Aorta (tissue), 5 donors: ENCODE results near the gene E2F4. TPM values are rescaled to one million over a fixed set of nuclear protein-coding genes. Genes with fewer than 3 reads are reported as not detected.

ENCODE experiments used
- ATAC-seq: fragments of 200-7000 bp; cut with Tn5 transposase; one replicate; pipeline ENCODE4 v1.9.1; 2022; ENCODE audit warnings: moderate library complexity; ENCODE audit not compliant: low FRiP score
- DNase-seq, 2 donors: peaks; one replicate each; pipeline ENCODE4 v3.0.0-alpha.2; 2020
- H3K27ac ChIP-seq, 2 donors: one replicate each; pipeline ENCODE4 v1.5.1; 2013; ENCODE audit warnings: low read length in 2 of 2, mild to moderate bottlenecking in 2 of 2, moderate library complexity in 2 of 2, control low read depth in 1 of 2, inconsistent platforms in 1 of 2, low read depth in 1 of 2
- H3K27me3 ChIP-seq, 2 donors: one replicate each; pipeline ENCODE4 v1.6.1; 2013; ENCODE audit warnings: control low read depth in 1 of 2, low read length in 1 of 2, mild to moderate bottlenecking in 1 of 2, moderate library complexity in 1 of 2; ENCODE audit not compliant: insufficient read depth in 2 of 2, control insufficient read depth in 1 of 2
- H3K36me3 ChIP-seq, 2 donors: one replicate each; pipeline ENCODE4 v1.6.1; 2013; ENCODE audit warnings: control low read depth in 1 of 2, low read length in 1 of 2, mild to moderate bottlenecking in 1 of 2; ENCODE audit not compliant: insufficient read depth in 2 of 2, control insufficient read depth in 1 of 2
- H3K4me1 ChIP-seq, 2 donors: one replicate each; pipeline ENCODE4 v1.6.1; 2013; ENCODE audit warnings: low read length in 2 of 2, control low read depth in 1 of 2, mild to moderate bottlenecking in 1 of 2, moderate library complexity in 1 of 2; ENCODE audit not compliant: insufficient read depth in 2 of 2, control insufficient read depth in 1 of 2
- H3K4me3 ChIP-seq, 2 donors: one replicate each; pipeline ENCODE4 v1.5.1; 2013; ENCODE audit warnings: low read length in 2 of 2, control low read depth in 1 of 2, mild to moderate bottlenecking in 1 of 2
- H3K9me3 ChIP-seq: one replicate; pipeline ENCODE4 v1.6.1; 2013; ENCODE audit warnings: mild to moderate bottlenecking, low read length; ENCODE audit not compliant: control insufficient read depth
- WGBS, 2 donors: extraction: QIAGEN DNeasy Blood & Tissue Kit; methylation state at CpG; one replicate each; pipeline ENCODE4 v1.1.7; 2013; 5-methylcytosine and 5-hydroxymethylcytosine counted together
- intact Hi-C, 2 donors: fragments of 100-400 bp; cut with DNase I; formaldehyde crosslinking; loops; one replicate each; pipeline versions ENCODE4 v1.14.2 to v1.15.0; 2022
- polyA plus RNA-seq, 2 donors: library from polyadenylated mRNA; stranded (reverse); fragments of 200-250 nt; gene quantifications; one replicate each; pipeline ENCODE4 v1.2.3, GENCODE V29; 2013
- total RNA-seq, 2 donors: library from RNA; stranded (reverse); fragmentation: NEBNext Ultra II Directional; extraction: Animal tissue kit (Norgen Biotek cat#: 25700); gene quantifications; one replicate each; pipeline ENCODE4 v1.2.1, GENCODE V29; 2021
- donor health status: healthy with polysubstance abuse.
- donor health status: Bipolar disorder and iron deficiency.
- donor health status: DM: no; HTN: no; CAD: no.
- donor health status: DM: no; HTN: no; CAD: no.
- donor health status: DM: yes; HTN: yes; CAD: no.

Gene E2F4
- total and polyA plus RNA-seq, 4 donors = 27.9 to 58.1 (median 52.2) TPM

GRCh38 chr16:67238278-67238575 is 46.3 kb downstream of the E2F4 start:
- H3K27me3 ChIP-seq = no peaks in the 10 kb centered on the region
- H3K4me1 ChIP-seq = no peaks in the 10 kb centered on the region
- 97 to 100% methylated on average over 3 of the region's 3 CpGs for WGBS, 2 donors
- no peak overlapping the region for H3K4me3 ChIP-seq
- DNase-seq = peak in 1 of 2 donors; percentile 61
- H3K36me3 ChIP-seq = no peaks in the 10 kb centered on the region
- intact Hi-C loops = no loop called here
- H3K27ac ChIP-seq = no peak overlapping the region
- ATAC-seq = no peak
- no peaks in the 10 kb centered on the region for H3K9me3 ChIP-seq

- Histone ChIP-seq H3K27ac (no peak overlapping the region), H3K27me3 (no peaks in the 10 kb centered on the region), H3K4me1 (no peaks in the 10 kb centered on the region), H3K36me3 (no peaks in the 10 kb centered on the region), H3K4me3 (no peak overlapping the region), H3K9me3 (no peaks in the 10 kb centered on the region)
- WGBS, 2 donors = 90 to 91% methylated on average over 9 of the region's 9 CpGs
- no peak for ATAC-seq
- peak; percentile 33 to 54 for DNase-seq
- intact Hi-C loops = no loop called here
Observed at GRCh38 chr16:67238806-67239470, 47.0 kb downstream of the E2F4 start.

- Histone ChIP-seq H3K9me3 (no peaks in the 10 kb centered on the region), H3K27ac (no peak overlapping the region), H3K27me3 (no peaks in the 10 kb centered on the region), H3K4me3 (no peak overlapping the region), H3K36me3 (no peaks in the 10 kb centered on the region), H3K4me1 (no peaks in the 10 kb centered on the region)
- intact Hi-C loops = no loop called here
- DNase-seq (peak; percentile 38 to 72), ATAC-seq (no peak)
- WGBS, 2 donors = 64 to 77% methylated on average over 4 of the region's 4 CpGs
Observed at GRCh38 chr16:67240506-67240905, 48.6 kb downstream of the E2F4 start.

- peak overlapping the region; percentile 47 to 72 for H3K27ac ChIP-seq
- no peaks in the 10 kb centered on the region for H3K36me3 ChIP-seq
- ATAC-seq = peak; percentile 30
- no peaks in the 10 kb centered on the region for H3K9me3 ChIP-seq
- WGBS, 2 donors = 48 to 55% methylated on average over 8 to 10 of the region's 10 CpGs
- no peak overlapping the region for H3K4me3 ChIP-seq
- H3K27me3 ChIP-seq = no peaks in the 10 kb centered on the region
- intact Hi-C loops = no loop called here
- peak; percentile 80 to 87 for DNase-seq
- no peaks in the 10 kb centered on the region for H3K4me1 ChIP-seq
Observed at GRCh38 chr16:67241008-67241900, 49.3 kb downstream of the E2F4 start.

- H3K4me1 ChIP-seq = no peaks in the 10 kb centered on the region
- intact Hi-C loops = no loop called here
Observed at GRCh38 chr16:67242138-67242730, 50.3 kb downstream of the E2F4 start.

GRCh38 chr16:67243481-67243880 is 51.5 kb downstream of the E2F4 start:
- peak in 1 of 2 donors; percentile 68 for DNase-seq

More at GRCh38 chr16:67242138-67242730, 50.3 kb downstream of the E2F4 start:
- H3K27ac ChIP-seq = peak overlapping the region in 1 of 2 donors; percentile 25
- H3K36me3 ChIP-seq = no peaks in the 10 kb centered on the region
- H3K9me3 ChIP-seq = no peaks in the 10 kb centered on the region
- H3K27me3 ChIP-seq = no peaks in the 10 kb centered on the region
- no peak overlapping the region for H3K4me3 ChIP-seq
- peak; percentile 50 to 66 for DNase-seq
- WGBS, 2 donors = 79 to 82% methylated on average over 4 of the region's 4 CpGs
- ATAC-seq = no peak

GRCh38 chr16:67244387-67245185 is 52.6 kb downstream of the E2F4 start:
- peak overlapping the region in 1 of 2 donors; percentile 23 for H3K27ac ChIP-seq
- ATAC-seq (peak; percentile 13), DNase-seq (peak; percentile 87 to 90)
- H3K27me3 ChIP-seq = no peaks in the 10 kb centered on the region
- intact Hi-C loops = no loop called here
- H3K4me1 ChIP-seq = no peaks in the 10 kb centered on the region
- 30 to 34% methylated on average over 5 of the region's 5 CpGs for WGBS, 2 donors
- no peak overlapping the region for H3K4me3 ChIP-seq
- H3K36me3 ChIP-seq = no peaks in the 10 kb centered on the region
- H3K9me3 ChIP-seq = no peaks in the 10 kb centered on the region

More at GRCh38 chr16:67243481-67243880, 51.5 kb downstream of the E2F4 start:
- H3K4me3 ChIP-seq = no peak overlapping the region
- no peaks in the 10 kb centered on the region for H3K36me3 ChIP-seq
- no peaks in the 10 kb centered on the region for H3K4me1 ChIP-seq
- intact Hi-C loops = no loop called here
- H3K27me3 ChIP-seq = no peaks in the 10 kb centered on the region
- no peaks in the 10 kb centered on the region for H3K9me3 ChIP-seq
- 82 to 87% methylated on average over 4 of the region's 4 CpGs for WGBS, 2 donors
- no peak overlapping the region for H3K27ac ChIP-seq
- ATAC-seq = no peak

- Histone ChIP-seq H3K4me3 (no peak overlapping the region), H3K36me3 (no peaks in the 10 kb centered on the region), H3K4me1 (no peaks in the 10 kb centered on the region), H3K27ac (no peak overlapping the region), H3K27me3 (no peaks in the 10 kb centered on the region), H3K9me3 (no peaks in the 10 kb centered on the region)
- intact Hi-C loops = no loop called here
- ATAC-seq = no peak
- WGBS, 2 donors = 79 to 81% methylated on average over 4 of the region's 4 CpGs
- DNase-seq = peak; percentile 45 to 57
Observed at GRCh38 chr16:67245186-67245585, 53.2 kb downstream of the E2F4 start.
